ENCODE measurements around the gene TBC1D22A.
A peak's percentile ranks its signal among the peaks of the same experiment; 100 is the strongest.
"Not testable (repeated sequence)": the region's sequence is repeated elsewhere in the genome, so short reads cannot be mapped to it uniquely, and the experiment has no call there.

TBC1D22A gene

DNA sequence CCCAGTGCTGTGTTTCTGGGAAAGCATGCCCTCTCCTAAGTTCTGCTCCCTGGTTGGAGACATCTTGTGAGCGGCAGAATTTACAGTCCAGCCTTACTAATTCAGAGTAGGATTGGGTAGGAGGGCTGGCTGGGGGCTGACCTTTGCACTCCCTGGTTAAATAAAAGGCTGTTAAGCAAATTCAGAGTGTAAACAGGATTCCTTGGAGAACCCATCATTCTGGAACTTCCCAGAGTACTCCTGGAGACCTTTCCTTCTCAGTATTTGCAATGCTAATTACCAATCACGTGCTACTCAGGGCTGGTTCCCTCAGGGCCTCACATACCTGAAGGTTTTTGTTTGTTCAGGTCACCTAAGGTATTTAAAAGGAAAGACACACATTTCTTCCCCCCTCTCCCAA, 340.2 kb downstream of the TBC1D22A start:
- no peak for DNase-seq (ENCODE audit: low read depth)

DNA sequence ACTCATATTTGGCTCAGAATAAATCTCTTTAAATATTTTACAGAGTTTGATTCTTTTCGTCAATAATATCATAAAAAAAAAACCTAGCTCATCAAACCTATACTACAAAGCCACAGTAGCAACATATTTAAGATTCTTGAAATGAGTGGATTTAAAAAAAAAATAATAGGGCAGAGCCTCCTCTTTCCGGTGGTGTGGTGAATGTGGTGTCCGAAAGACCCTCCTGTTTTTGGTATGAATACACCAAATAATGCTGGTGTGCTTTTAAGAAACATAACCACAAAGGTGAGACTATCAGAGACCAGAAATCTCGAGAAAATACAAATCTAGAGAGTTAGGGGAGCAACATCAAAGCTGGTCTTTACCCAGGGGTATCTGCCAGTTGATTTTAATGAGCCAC, 342.6 kb downstream of the TBC1D22A start:
- DNase-seq (ENCODE audit: low read depth) = no peak

DNA sequence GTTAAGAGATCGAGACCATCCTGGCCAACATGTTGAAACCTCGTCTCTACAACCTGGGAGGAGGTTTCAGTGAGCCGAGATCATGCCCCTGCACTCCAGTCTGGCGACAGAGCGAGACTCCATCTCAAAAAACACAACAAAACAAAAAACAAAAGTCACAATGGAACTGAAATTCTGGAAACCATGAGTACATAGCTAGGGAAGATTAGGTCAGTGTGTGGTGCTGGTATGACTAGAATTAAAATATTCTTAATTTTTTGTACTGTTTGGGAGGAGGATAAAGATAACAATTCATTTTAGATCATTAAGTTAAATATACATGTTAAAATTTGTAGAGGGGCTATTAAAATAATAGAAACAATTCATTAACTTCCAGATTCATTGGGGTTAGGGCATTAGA, 344.4 kb downstream of the TBC1D22A start:
- DNase-seq (ENCODE audit: low read depth) = no peak

DNA sequence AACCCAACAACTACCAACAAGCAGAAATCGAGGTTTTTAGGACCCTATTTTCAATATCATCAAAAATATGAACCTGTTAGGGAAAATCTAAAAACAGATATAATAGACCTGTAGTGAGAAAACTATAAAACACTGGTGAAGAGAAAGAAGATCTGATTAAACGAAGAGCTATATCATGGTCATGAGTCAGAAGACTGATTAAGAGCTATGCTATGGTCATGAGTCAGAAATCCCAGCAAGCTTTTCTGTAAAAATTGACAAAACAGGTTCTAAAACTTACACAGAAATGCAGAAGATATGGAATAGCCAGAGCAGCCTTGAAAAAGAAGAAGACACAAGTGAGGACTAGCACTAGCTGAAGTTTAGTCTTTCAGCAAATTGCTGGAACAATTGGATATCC, 345.0 kb downstream of the TBC1D22A start:
- peak; percentile 91 for DNase-seq (ENCODE audit: low read depth)

GRCh38 chr22:47110817-47111443, 348.5 kb downstream of the TBC1D22A start:
- DNase-seq (ENCODE audit: low read depth) = peak; percentile 77

GRCh38 chr22:47111626-47112581, 349.5 kb downstream of the TBC1D22A start:
- peak; percentile 22 for DNase-seq (ENCODE audit: low read depth)

- no peak for DNase-seq (ENCODE audit: low read depth)
Measured at GRCh38 chr22:47112582-47112965, 350.1 kb downstream of the TBC1D22A start.

DNA sequence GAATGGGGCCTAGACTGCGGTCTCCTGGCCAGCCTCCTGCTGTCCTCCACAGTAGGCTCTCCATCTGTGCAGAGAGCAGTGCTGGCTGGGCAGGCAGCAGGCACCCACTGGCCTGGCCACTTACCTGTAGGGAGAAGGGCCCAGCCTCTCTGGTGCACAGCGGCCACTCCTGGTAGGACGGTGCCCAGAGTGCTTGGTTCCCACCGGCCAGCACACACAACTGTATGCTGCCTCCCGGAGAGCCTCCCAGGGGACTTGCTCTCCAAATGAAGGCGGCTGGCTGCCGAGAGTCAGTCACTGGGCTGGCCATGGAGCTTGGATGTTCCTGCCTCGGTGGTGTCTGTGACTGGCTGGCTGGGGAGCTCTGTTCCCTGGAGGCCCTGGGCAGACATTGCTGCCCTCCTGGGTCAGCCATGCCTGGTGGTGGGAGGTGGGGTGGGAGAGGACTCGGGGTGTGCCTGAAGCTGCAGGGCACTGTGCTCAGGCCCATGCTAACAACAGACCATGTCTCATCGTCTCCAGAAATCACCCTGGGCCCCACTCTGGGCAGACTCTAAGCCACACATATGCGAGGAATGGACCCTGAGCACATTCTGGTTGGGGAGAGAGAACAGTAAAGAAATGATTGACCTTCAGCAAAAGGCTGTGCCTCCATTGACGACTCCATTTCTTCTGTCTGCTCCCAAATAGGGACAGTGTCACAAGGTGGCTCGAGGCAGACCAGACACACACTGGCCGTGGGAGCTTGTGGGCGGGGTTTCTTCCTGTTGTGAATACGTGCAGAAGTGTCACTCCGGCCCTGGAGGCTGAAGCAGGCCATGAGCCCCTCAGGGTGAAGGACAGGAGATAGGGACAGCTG, 350.8 kb downstream of the TBC1D22A start:
- DNase-seq (ENCODE audit: low read depth) = no peak

- DNase-seq (ENCODE audit: low read depth) = no peak
Measured at GRCh38 chr22:47113853-47114415, 351.5 kb downstream of the TBC1D22A start.

DNA sequence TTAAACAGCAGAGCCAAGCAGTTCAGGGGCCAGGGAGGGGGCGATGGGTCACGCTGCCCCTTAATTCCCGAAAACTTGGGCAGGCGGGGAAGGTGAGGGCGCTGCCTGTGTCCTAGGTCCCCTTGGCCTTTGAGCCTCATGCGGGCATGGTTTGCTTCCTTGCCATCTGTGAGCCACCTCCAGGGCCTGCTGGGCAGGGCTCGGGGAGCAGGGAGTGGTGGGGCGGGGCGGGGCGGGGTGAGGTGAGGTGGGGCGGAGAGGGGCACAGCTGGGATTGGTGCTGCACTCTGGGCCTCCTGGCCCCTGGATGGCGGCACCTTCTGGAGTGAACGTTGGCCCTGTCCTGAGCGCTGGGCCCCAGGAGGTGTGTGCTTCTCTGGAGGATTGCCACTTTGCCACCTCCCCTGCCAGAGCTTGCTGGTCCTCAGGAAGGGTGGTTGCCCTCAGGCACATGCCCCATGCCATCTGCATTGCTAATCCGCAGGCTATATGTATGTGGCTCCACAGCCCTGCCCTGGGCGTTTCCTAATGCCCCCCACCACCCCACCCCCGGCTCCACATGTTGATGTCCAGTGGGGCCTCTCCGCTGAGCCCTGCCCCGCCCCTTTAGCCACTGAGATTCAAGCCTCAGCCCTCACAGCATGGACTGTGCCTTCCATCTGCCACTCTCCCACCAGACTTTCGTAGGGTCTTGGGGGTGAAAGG, 352.5 kb downstream of the TBC1D22A start:
- DNase-seq (ENCODE audit: low read depth) = no peak

GRCh38 chr22:47115518-47115890, 353.1 kb downstream of the TBC1D22A start:
- DNase-seq (ENCODE audit: low read depth) = no peak

GRCh38 chr22:47115921-47116320, 353.5 kb downstream of the TBC1D22A start:
- no peak for DNase-seq (ENCODE audit: low read depth)

DNA sequence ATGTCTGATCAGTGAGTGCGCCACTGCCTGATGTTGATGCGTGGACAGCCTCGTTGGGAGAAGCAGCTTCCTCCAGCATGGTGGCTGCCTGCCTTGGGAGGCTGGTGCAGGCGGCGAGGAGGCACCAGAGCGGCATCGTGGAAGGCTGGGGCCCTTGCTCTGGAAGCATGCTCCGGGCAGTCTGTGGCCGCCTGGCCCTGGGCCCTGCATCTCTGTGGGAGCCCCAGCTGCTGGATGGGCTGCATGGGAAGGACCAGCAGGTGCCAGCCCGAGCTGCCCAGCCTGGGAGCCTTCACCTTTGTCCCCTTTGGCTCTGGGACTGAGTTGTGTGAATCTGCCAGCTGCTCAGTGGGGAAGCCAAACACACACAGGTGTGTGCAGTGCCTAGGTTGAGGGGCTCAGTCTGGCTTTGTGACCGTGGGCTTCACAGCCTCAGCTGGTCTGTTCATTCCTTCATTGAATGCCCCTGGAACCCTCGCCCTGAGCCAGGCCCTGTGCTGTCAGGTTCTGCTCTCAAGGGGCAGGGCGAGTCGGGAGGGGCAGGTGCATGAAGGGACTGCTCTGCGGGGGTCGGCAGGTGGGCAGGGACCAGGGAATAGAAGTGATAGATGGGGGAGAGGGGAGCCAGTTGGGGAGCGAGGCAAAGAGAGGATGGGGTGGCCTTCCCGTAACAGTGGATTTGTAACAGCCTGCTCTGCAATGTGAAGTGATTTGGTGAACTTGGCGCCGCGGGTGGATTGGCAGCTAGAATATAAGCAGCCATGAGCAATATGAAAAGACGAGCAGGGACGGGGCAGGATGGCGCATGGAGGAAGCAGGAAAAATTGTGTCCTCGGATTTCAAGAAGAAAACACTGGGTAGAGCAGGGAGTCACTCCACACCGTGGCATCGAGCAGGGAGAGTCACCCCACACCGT, 354.2 kb downstream of the TBC1D22A start:
- no peak for DNase-seq (ENCODE audit: low read depth)

- DNase-seq (ENCODE audit: low read depth) = not testable (repeated sequence)
Measured at GRCh38 chr22:47117442-47117841, 355.0 kb downstream of the TBC1D22A start.

DNA sequence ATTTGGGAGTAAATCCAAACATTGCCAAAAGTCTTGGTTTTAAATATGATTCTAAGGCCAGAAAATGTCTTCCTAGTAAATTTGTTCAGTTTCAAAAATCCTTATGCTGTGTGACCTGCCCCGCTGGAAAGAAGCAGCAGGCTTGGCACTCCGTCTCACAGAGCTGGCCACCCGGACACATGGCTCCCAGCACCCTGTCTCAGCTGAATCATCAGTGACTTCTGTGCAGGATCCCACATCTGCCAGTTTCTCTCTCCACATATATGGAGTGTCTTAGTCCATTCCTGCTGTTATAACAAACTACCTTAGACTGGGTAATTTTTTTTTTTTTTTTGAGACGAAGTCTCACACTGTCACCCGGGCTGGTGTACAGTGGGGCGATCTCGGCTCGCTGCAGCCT, 356.7 kb downstream of the TBC1D22A start:
- DNase-seq (ENCODE audit: low read depth) = no peak

DNA sequence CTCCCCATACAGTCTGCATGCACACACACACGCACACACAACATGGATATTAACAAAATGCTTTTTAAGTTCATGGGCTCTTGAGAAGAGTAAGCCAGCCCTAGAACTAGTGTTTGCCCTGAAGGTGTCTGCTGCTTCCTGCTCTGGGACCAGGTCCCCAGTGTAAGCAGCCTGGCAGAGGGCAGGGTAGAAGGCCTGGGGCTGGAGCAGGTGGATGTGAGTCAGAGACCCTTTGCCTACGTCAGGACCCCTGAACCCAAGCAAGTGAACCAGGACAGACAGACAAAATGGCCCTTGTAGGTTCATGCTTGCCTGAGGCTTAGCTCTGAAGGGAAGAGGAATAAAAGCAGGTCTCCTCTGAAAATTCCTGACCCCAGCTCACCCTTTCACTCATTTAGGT, 357.9 kb downstream of the TBC1D22A start:
- no peak for DNase-seq (ENCODE audit: low read depth)

GRCh38 chr22:47121791-47122190, 359.3 kb downstream of the TBC1D22A start:
- DNase-seq (ENCODE audit: low read depth) = no peak

GRCh38 chr22:47122441-47123000, 360.1 kb downstream of the TBC1D22A start:
- no peak for DNase-seq (ENCODE audit: low read depth)

GRCh38 chr22:47123006-47123826, 360.8 kb downstream of the TBC1D22A start:
- DNase-seq (ENCODE audit: low read depth) = no peak

All from iris pigment epithelial cell (primary cell).